Thoracic aorta (tissue), 2 donors: ENCODE results near the gene SLC41A3. TPM values are rescaled to one million over a fixed set of nuclear protein-coding genes. Genes with fewer than 3 reads are reported as not detected.

ENCODE experiments used
- ATAC-seq: fragments of 150-250 bp; one replicate; pipeline ENCODE4 v1.8.0; 2017; ENCODE audit warnings: low read depth; ENCODE audit not compliant: insufficient number of reproducible peaks, low FRiP score
- DNase-seq: peaks from one replicate; pipeline ENCODE4 v3.0.0-alpha.2; 2020; ENCODE audit warnings: low spot score
- H3K27ac ChIP-seq, 2 donors: fragments of 200-600 bp; sonication (generic); 1 replicate in 1 of 2; 2 replicates in 1 of 2; pipeline ENCODE4 v1.5.1; 2016; ENCODE audit warnings: mild to moderate bottlenecking in 2 of 2, moderate library complexity in 2 of 2
- H3K27me3 ChIP-seq: fragments of 200-600 bp; sonication (generic); replicated peaks from 2 replicates; pipeline ENCODE4 v1.6.0; 2016; ENCODE audit warnings: mild to moderate bottlenecking; ENCODE audit not compliant: insufficient read depth
- H3K36me3 ChIP-seq: fragments of 200-600 bp; sonication (generic); one replicate; pipeline ENCODE4 v1.5.1; 2016
- H3K4me1 ChIP-seq, 2 donors: fragments of 200-600 bp; sonication (generic); 1 replicate in 1 of 2; 2 replicates in 1 of 2; pipeline versions ENCODE4 v1.5.1 to v1.6.0; 2016; ENCODE audit warnings: low read depth in 2 of 2, mild to moderate bottlenecking in 1 of 2; ENCODE audit not compliant: control insufficient read depth in 1 of 2
- H3K4me3 ChIP-seq: fragments of 200-600 bp; sonication (generic); 2 replicates; pipeline ENCODE4 v1.5.1; 2016; ENCODE audit warnings: mild to moderate bottlenecking
- H3K9me3 ChIP-seq: fragments of 200-600 bp; sonication (generic); 2 replicates; pipeline ENCODE4 v1.5.1; 2016
- total RNA-seq, 2 donors: library from RNA; depleted of rRNA; stranded (reverse); fragments of >200 nt; gene quantifications; one replicate each; pipeline versions ENCODE4 v1.1.0 to v1.2.3, GENCODE V29; 2016
- TF ChIP-seq, protein P1 (sequence below): fragments of 200-600 bp; sonication (generic); IDR thresholded peaks from one replicate; pipeline ENCODE4 v1.5.1; 2019; ENCODE audit warnings: antibody characterized with exemption

The SLC41A3 gene
- total RNA-seq, 2 donors from 2014 or later = 70.9 to 106 TPM

DNA sequence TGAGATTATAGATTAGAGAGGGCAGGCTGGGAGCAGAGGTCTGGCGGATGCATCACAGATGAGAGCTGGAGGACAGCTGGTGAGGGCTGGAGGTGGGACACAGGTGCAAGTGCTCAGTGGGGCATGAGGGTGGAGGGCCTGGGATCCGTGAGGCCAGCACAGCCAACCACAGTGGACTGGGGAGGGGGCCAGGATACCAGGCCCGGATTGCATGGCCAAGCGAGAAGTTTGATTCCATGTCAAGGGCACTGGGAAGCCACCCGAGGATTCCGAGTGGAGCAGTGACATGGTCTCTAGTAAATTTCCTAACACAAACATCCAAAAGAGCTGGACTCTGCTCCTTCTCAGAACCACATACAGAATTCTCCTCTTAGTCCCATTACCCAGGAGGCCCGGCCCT, 44.0 kb upstream of the SLC41A3 start:
- H3K27ac ChIP-seq = no peak overlapping the region
- H3K27me3 ChIP-seq = no peaks in the 10 kb centered on the region
- TF ChIP-seq, protein P1, sequence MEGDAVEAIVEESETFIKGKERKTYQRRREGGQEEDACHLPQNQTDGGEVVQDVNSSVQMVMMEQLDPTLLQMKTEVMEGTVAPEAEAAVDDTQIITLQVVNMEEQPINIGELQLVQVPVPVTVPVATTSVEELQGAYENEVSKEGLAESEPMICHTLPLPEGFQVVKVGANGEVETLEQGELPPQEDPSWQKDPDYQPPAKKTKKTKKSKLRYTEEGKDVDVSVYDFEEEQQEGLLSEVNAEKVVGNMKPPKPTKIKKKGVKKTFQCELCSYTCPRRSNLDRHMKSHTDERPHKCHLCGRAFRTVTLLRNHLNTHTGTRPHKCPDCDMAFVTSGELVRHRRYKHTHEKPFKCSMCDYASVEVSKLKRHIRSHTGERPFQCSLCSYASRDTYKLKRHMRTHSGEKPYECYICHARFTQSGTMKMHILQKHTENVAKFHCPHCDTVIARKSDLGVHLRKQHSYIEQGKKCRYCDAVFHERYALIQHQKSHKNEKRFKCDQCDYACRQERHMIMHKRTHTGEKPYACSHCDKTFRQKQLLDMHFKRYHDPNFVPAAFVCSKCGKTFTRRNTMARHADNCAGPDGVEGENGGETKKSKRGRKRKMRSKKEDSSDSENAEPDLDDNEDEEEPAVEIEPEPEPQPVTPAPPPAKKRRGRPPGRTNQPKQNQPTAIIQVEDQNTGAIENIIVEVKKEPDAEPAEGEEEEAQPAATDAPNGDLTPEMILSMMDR = no peak
- DNase-seq (no peak), ATAC-seq (no peak)
- no peaks in the 10 kb centered on the region for H3K4me1 ChIP-seq
- H3K4me3 ChIP-seq = no peak overlapping the region
- no peaks in the 10 kb centered on the region for H3K36me3 ChIP-seq
- H3K9me3 ChIP-seq = no peaks in the 10 kb centered on the region

DNA sequence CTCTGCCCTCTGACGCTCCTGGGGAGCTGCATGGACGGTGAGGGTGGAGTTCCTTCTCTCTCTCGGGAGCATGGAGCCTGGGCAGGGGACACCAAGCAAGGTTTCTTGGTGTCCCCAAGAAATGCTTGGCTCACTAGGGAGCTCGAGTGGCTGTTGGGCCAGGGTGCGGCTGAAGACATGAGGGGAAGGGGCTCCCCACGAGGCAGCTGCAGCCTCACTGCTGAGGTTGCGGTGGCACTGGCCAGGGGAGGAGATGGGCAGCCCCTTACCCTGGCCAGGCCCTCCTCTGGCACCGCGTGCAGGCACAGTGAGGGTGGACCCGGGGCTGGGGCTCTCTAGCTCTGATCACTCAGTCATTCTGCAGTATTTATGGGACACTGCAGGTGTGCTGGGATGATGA, 43.5 kb upstream of the SLC41A3 start:
- H3K9me3 ChIP-seq = no peaks in the 10 kb centered on the region
- no peak overlapping the region for H3K27ac ChIP-seq
- no peak for DNase-seq
- no peaks in the 10 kb centered on the region for H3K27me3 ChIP-seq
- no peak for ATAC-seq
- TF ChIP-seq, protein P1 = no peak
- no peaks in the 10 kb centered on the region for H3K36me3 ChIP-seq
- H3K4me3 ChIP-seq = no peak overlapping the region
- no peaks in the 10 kb centered on the region for H3K4me1 ChIP-seq

DNA sequence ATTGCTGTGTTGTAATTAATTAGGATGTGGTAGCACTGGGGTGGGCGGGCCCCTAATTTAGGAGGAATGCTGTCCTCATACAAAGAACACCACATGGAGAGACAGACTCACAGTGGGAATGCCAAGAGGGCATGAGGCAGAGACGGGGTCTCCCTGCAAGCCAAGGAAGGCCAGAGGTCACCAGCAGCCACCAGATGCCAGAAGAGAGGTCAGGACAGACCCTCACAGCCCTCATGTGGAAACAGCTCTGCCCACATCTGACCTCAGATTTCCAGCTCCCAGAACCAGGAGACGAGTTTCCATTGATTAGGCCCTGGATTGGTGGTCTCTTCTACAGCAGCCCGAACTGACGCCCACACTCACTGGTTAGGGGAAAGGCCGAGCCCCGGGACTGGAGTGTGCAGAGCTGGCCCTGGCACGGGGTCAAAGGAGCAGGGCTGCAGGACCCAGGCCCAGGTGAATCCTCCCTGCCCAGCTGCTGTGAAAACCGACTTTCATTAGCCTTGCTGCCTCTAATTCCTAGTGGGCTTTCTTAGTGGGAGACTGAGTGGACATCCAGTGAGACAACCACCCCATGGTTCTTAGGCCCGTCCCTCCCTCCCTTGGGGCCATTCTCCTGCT, 43.0 kb upstream of the SLC41A3 start:
- Histone ChIP-seq H3K27me3 (no peaks in the 10 kb centered on the region), H3K27ac (no peak overlapping the region), H3K4me3 (no peak overlapping the region), H3K36me3 (no peaks in the 10 kb centered on the region), H3K4me1 (no peaks in the 10 kb centered on the region), H3K9me3 (no peaks in the 10 kb centered on the region)
- DNase-seq = no peak
- TF ChIP-seq, protein P1 = no peak
- no peak for ATAC-seq

DNA sequence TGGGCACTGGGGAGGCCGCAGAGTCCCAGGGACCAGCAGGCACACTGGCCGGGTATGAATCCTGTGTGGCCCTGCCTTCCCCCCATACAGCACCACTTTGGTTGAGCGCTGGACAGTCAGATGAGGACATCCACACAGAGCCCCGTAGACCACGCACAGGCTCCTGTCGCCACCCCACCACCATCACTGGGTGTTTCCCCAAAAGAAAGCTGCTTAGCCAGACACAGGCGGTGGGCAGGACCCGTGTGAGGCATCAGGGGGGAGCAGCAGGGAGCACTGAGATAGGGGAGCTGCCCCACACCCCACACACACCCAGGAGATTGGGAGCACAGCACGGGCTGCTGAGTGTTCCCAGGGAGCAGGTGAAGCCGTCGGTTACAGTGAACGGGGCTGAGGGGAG, 42.4 kb upstream of the SLC41A3 start:
- Histone ChIP-seq H3K27me3 (no peaks in the 10 kb centered on the region), H3K9me3 (no peaks in the 10 kb centered on the region), H3K36me3 (no peaks in the 10 kb centered on the region), H3K27ac (no peak overlapping the region), H3K4me1 (no peaks in the 10 kb centered on the region), H3K4me3 (no peak overlapping the region)
- TF ChIP-seq, protein P1 = no peak
- DNase-seq (no peak), ATAC-seq (no peak)

DNA sequence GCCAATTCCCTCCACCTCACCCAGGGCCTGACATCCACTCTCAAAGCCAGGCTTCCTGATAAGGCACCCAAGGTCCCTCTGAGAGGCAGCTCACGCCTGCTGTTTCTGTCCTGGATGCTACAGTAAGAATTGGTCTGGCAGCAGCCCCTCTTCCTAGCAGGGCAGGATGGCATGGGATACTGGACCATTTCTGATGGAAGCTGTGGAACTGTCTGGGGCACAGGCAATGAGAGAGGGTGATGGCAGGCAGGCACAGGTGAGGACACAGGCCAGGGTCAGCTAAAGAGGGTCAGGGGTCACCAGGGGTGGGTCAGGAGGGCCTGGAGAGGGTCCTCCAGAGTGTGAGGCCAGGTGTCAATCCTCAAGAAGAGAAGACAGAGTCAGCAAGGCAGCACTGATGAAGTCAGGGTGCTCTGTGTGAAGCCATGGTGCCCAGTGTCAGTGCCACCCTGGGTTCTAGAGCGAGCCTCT, 41.9 kb upstream of the SLC41A3 start:
- no peak for ATAC-seq
- TF ChIP-seq, protein P1 = no peak
- Histone ChIP-seq H3K27ac (no peak overlapping the region), H3K27me3 (no peaks in the 10 kb centered on the region), H3K4me3 (no peak overlapping the region), H3K4me1 (no peaks in the 10 kb centered on the region), H3K9me3 (no peaks in the 10 kb centered on the region), H3K36me3 (no peaks in the 10 kb centered on the region)
- DNase-seq = no peak
